ENCODE measurements around the gene OPTN.

DNA sequence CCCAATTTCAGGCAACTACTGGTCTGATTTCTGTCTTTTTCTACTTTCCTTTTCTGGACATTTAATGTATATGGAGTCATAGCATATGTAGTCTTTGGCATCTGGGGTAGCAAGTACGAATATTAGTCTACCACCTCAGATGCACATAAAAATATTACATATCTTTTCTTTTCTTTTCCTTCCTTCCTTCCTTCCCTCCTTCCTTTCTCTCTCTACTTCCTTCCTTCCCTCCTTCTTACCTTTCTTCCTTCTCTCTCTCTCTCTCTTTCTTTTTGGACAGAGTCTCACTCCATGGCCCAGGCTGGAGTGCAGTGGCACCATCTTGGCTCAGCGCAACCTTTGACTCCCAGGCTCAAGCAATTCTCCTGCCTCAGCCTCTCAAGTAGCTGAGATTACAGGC lies 4.0 kb upstream of the OPTN start:
- TF ChIP-seq, protein P1, sequence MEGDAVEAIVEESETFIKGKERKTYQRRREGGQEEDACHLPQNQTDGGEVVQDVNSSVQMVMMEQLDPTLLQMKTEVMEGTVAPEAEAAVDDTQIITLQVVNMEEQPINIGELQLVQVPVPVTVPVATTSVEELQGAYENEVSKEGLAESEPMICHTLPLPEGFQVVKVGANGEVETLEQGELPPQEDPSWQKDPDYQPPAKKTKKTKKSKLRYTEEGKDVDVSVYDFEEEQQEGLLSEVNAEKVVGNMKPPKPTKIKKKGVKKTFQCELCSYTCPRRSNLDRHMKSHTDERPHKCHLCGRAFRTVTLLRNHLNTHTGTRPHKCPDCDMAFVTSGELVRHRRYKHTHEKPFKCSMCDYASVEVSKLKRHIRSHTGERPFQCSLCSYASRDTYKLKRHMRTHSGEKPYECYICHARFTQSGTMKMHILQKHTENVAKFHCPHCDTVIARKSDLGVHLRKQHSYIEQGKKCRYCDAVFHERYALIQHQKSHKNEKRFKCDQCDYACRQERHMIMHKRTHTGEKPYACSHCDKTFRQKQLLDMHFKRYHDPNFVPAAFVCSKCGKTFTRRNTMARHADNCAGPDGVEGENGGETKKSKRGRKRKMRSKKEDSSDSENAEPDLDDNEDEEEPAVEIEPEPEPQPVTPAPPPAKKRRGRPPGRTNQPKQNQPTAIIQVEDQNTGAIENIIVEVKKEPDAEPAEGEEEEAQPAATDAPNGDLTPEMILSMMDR (IDR thresholded peaks at IDR 0.05), result no peak
- TF ChIP-seq ZFX (IDR thresholded peaks at IDR 0.05; ENCODE audit: borderline replicate concordance), result no peak

All from 22Rv1 (cell line).